ENCODE results near the gene FKBP7.

DNA sequence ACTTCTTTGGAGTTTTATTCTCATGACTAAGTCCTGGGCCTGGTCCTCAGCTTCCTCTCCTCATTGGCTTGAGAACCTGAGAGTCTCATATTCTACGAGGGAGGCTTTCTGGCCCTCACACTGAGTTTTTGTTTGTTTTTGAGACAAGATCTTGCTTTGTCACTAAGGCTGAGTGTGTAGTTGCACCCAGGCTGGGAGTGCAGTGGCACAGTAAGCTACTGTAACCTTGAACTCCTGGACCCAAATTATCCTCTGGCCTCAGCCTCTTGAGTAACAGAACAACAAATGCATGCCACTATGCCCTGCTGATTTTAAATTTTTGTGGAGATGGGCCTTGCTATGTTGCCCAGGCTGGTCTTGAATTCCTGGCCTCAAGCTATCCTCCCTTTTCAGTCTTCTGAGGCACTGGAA is 50.0 kb downstream of the FKBP7 start:
- TF ChIP-seq, protein P1, sequence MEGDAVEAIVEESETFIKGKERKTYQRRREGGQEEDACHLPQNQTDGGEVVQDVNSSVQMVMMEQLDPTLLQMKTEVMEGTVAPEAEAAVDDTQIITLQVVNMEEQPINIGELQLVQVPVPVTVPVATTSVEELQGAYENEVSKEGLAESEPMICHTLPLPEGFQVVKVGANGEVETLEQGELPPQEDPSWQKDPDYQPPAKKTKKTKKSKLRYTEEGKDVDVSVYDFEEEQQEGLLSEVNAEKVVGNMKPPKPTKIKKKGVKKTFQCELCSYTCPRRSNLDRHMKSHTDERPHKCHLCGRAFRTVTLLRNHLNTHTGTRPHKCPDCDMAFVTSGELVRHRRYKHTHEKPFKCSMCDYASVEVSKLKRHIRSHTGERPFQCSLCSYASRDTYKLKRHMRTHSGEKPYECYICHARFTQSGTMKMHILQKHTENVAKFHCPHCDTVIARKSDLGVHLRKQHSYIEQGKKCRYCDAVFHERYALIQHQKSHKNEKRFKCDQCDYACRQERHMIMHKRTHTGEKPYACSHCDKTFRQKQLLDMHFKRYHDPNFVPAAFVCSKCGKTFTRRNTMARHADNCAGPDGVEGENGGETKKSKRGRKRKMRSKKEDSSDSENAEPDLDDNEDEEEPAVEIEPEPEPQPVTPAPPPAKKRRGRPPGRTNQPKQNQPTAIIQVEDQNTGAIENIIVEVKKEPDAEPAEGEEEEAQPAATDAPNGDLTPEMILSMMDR (conservative IDR thresholded peaks at IDR 0.05; ENCODE audit: low read depth, low read length) = no peak
- no peak for TF ChIP-seq EZH2 (IDR thresholded peaks at IDR 0.05; ENCODE audit: borderline replicate concordance, low read depth, low read length, poor library complexity, severe bottlenecking)

All from A673 (cell line).